Panc1 (cell line): ENCODE results near the gene MBD5. TPM values are rescaled to one million over a fixed set of nuclear protein-coding genes. Genes with fewer than 3 reads are reported as not detected.

Experiments
- ATAC-seq: fragments of 200-7000 bp; cut with Tn5 transposase; 2 replicates; pipeline ENCODE4 v1.9.1; 2020; ENCODE audit warnings: mild to moderate bottlenecking, moderate library complexity
- BruUV-seq: library from RNA; stranded (reverse); fragments of 400-500 nt; replicated peaks from 2 replicates; lab custom pipeline; 2021; lab: Mats Ljungman, UMichigan
- CTCF ChIA-PET: fragments of 300-600 bp; sonication (Branson Sonifier 250); formaldehyde crosslinking; loops from one replicate; lab custom pipeline; 2022; ENCODE audit warnings: antibody characterized with exemption; lab: Charles Lee
- POLR2A ChIA-PET: fragments of 300-600 bp; sonication (Branson Sonifier 250); formaldehyde crosslinking; loops from one replicate; lab custom pipeline; 2022; ENCODE audit warnings: antibody characterized with exemption; lab: Charles Lee
- DNase-seq: peaks from one replicate; pipeline ENCODE4 v3.0.0-alpha.2; 2010; ENCODE audit warnings: low read depth, low spot score
- H3K27ac ChIP-seq: 2 replicates; pipeline ENCODE4 v1.5.1; 2011; ENCODE audit warnings: mild to moderate bottlenecking, low read length, inconsistent platforms
- H3K27me3 ChIP-seq: fragments of 200-500 bp; sonication (Bioruptor generic); 2 replicates; pipeline ENCODE4 v1.6.0; 2014; ENCODE audit warnings: low read length, inconsistent platforms; ENCODE audit not compliant: control insufficient read depth, insufficient read depth
- H3K36me3 ChIP-seq: fragments of 200-500 bp; sonication (Bioruptor generic); 2 replicates; pipeline ENCODE4 v1.5.1; 2014; ENCODE audit warnings: inconsistent platforms, mild to moderate bottlenecking, low read length, moderate library complexity; ENCODE audit not compliant: control insufficient read depth, insufficient read depth
- H3K4me1 ChIP-seq: 2 replicates; pipeline ENCODE4 v1.5.1; 2011; ENCODE audit warnings: inconsistent platforms, mild to moderate bottlenecking, low read length, moderate library complexity; ENCODE audit not compliant: control insufficient read depth, insufficient read depth
- H3K4me3 ChIP-seq, 2 experiments: 2 replicates each; pipeline ENCODE4 v1.5.1; 2011 to 2012; ENCODE audit warnings: low read depth in 2 of 2, low read length in 2 of 2, mild to moderate bottlenecking in 2 of 2, inconsistent platforms in 1 of 2, moderate library complexity in 1 of 2
- H3K9me3 ChIP-seq: fragments of 200-500 bp; sonication (Bioruptor generic); 2 replicates; pipeline ENCODE4 v1.5.1; 2014; ENCODE audit warnings: low read depth, mild to moderate bottlenecking, inconsistent platforms, low read length, moderate library complexity; ENCODE audit not compliant: control insufficient read depth, insufficient read depth
- POLR2AphosphoS5 ChIP-seq: IDR thresholded peaks from 2 replicates; pipeline ENCODE4 v1.6.1; 2012; ENCODE audit warnings: mild to moderate bottlenecking, low read depth, low read length, moderate library complexity
- REST ChIP-seq, 2 experiments: IDR thresholded peaks; 2 replicates each; pipeline ENCODE4 v1.6.1; 2011 to 2012; ENCODE audit warnings: low read depth in 2 of 2, control low read depth in 1 of 2, low read length in 1 of 2, mild to moderate bottlenecking in 1 of 2, moderate library complexity in 1 of 2; ENCODE audit not compliant: insufficient read depth in 1 of 2
- SIN3A ChIP-seq: IDR thresholded peaks from 2 replicates; pipeline ENCODE4 v1.6.1; 2012; ENCODE audit warnings: low read depth, mild to moderate bottlenecking, low read length, moderate library complexity, borderline replicate concordance; ENCODE audit not compliant: insufficient read depth
- TCF7L2 ChIP-seq: IDR thresholded peaks from 2 replicates; pipeline ENCODE4 v1.6.1; 2011; ENCODE audit warnings: mild to moderate bottlenecking, low read depth, low read length, inconsistent platforms
- in situ Hi-C: cut with HindIII; loops from 2 replicates; pipeline ENCODE4 v1.10.0; 2016; ENCODE audit warnings: low sequenced_read_pairs, low pct_unique_long_range_greater_than_20kb
- intact Hi-C: fragments of 100-400 bp; cut with micrococcal nuclease; formaldehyde crosslinking; loops from one replicate; pipeline ENCODE4 v1.10.0; 2022; ENCODE audit not compliant: unreplicated experiment
- total RNA-seq: library from RNA; stranded (reverse); gene quantifications from one replicate; pipeline ENCODE4 v1.2.1, GENCODE V29; 2021; ENCODE audit not compliant: unreplicated experiment
- TF ChIP-seq, protein P1 (sequence below): fragments of 450-650 bp; IDR thresholded peaks from 2 replicates; pipeline ENCODE4 v1.5.1; 2017; ENCODE audit warnings: mild to moderate bottlenecking

MBD5 gene
- total RNA-seq, 1 experiment from 2014 or later, result 40.2 TPM

DNA sequence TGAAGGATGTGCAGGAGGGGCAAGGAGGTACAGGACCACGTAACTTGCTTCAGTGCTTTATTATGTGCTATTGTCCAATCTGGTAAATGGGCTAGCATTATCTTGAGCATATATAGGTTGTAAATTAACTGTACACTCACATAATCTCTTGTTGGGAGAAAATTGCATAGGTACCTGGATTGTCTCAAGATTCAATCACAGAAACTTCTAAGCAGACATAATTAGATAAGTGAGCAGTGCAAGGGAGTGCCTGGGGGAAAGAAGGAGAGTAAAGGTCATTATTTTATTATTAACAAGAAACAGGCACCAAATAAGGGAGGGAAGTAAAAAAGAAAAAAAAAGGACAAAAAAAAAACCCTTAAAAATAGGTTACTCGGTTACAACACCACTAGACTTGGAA lies 186.2 kb downstream of the MBD5 start:
- no peak overlapping the region for H3K27ac ChIP-seq
- no peaks in the 10 kb centered on the region for H3K27me3 ChIP-seq
- intact Hi-C loops, result loop anchor here (10.0 kb wide), 1 partner anchor 212 kb away; no protein-coding TSS in a partner anchor
- no TSS peak for BruUV-seq
- H3K4me1 ChIP-seq, result no peaks in the 10 kb centered on the region
- no peak for DNase-seq
- H3K9me3 ChIP-seq, result no peaks in the 10 kb centered on the region
- TF ChIP-seq SIN3A (no peak), REST (IDR thresholded peaks at IDR 0.05; ENCODE audit: insufficient read depth in 1 of 2, low read depth in 2 of 2, low read length in 1 of 2) (no peak), TCF7L2 (no peak), POLR2AphosphoS5 (no peak)
- TF ChIP-seq, protein P1, sequence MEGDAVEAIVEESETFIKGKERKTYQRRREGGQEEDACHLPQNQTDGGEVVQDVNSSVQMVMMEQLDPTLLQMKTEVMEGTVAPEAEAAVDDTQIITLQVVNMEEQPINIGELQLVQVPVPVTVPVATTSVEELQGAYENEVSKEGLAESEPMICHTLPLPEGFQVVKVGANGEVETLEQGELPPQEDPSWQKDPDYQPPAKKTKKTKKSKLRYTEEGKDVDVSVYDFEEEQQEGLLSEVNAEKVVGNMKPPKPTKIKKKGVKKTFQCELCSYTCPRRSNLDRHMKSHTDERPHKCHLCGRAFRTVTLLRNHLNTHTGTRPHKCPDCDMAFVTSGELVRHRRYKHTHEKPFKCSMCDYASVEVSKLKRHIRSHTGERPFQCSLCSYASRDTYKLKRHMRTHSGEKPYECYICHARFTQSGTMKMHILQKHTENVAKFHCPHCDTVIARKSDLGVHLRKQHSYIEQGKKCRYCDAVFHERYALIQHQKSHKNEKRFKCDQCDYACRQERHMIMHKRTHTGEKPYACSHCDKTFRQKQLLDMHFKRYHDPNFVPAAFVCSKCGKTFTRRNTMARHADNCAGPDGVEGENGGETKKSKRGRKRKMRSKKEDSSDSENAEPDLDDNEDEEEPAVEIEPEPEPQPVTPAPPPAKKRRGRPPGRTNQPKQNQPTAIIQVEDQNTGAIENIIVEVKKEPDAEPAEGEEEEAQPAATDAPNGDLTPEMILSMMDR, result no peak
- ATAC-seq, result no peak
- no peak overlapping the region for H3K4me3 ChIP-seq
- in situ Hi-C loops, result no loop called here
- CTCF ChIA-PET, result no interaction called here
- POLR2A ChIA-PET, result no interaction called here
- H3K36me3 ChIP-seq, result no peaks in the 10 kb centered on the region

DNA sequence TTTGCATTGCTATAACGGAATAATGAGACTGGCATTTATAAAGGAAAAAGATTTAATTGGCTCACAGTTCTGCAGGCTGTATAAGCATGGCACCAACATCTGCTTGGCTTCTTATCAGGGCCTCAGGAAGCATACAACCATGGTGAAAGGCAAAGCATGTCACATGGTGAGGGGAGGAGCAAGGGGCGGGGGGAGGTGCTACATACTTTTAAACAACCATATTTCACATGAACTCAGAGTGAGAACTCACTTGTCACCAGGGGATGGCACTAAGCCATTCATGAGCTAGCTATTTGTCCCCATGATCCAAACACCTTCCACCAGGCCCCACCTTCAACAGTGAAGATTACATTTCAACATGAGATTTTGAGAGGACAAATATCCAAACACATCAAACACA lies 188.7 kb downstream of the MBD5 start:
- BruUV-seq, result no TSS peak
- ChIA-PET POLR2A (no interaction called here), CTCF (no interaction called here)
- TF ChIP-seq POLR2AphosphoS5 (no peak), SIN3A (no peak), REST (IDR thresholded peaks at IDR 0.05; ENCODE audit: insufficient read depth in 1 of 2, low read depth in 2 of 2, low read length in 1 of 2) (no peak), TCF7L2 (no peak)
- TF ChIP-seq, protein P1, result no peak
- Histone ChIP-seq H3K27ac (no peak overlapping the region), H3K9me3 (no peaks in the 10 kb centered on the region), H3K4me1 (no peaks in the 10 kb centered on the region), H3K4me3 (no peak overlapping the region), H3K36me3 (no peaks in the 10 kb centered on the region), H3K27me3 (no peaks in the 10 kb centered on the region)
- in situ Hi-C loops (no loop called here), intact Hi-C loops (loop anchor here (10.0 kb wide), 1 partner anchor 215 kb away; no protein-coding TSS in a partner anchor)
- DNase-seq, result no peak
- ATAC-seq, result 0 out of 2 replicates have a peak, but pooled peaks have one; percentile 42
